ENCODE measurements around the gene LCK. TPM values are rescaled to one million over a fixed set of nuclear protein-coding genes. Genes with fewer than 3 reads are reported as not detected.

The LCK gene
- total and polyA plus RNA-seq, 10 of the 15 experiments (the other 5 are each of a cell fraction or from before 2014, with no cell fraction given), result 31.5 to 173 (median 119) TPM

- Histone ChIP-seq H3K27me3 (replicated peaks in 1 of 2; ENCODE audit: control insufficient read depth in 2 of 2, insufficient read depth in 2 of 2, low read length in 1 of 2) (no peaks in the 10 kb centered on the region), H3K4me3 (no peak overlapping the region), H3K4me1 (ENCODE audit: control insufficient read depth, insufficient read depth, low read length) (peaks cover 21% of the 10 kb centered on the region), H3K9ac (ENCODE audit: control insufficient read depth, insufficient read depth, low read length) (no peak overlapping the region), H3K79me2 (ENCODE audit: control insufficient read depth, insufficient read depth, low read length) (no peaks in the 10 kb centered on the region), H4K20me1 (ENCODE audit: control insufficient read depth, insufficient read depth) (no peaks in the 10 kb centered on the region), H3K36me3 (ENCODE audit: control insufficient read depth in 2 of 2, insufficient read depth in 2 of 2, low read length in 1 of 2) (no peaks in the 10 kb centered on the region), H3K27ac (ENCODE audit: control insufficient read depth, insufficient read depth) (no peak overlapping the region), H3K9me3 (replicated peaks; ENCODE audit: control insufficient read depth, insufficient read depth, low read length) (no peaks in the 10 kb centered on the region), H2AFZ (ENCODE audit: control insufficient read depth, low read depth, low read length) (peak overlapping the region; percentile 12; the same call in 1 of the 2 replicates), H3K4me2 (ENCODE audit: control insufficient read depth, insufficient read depth) (peak overlapping the region; percentile 50; the same call in 1 of the 2 replicates)
- ChIA-PET CTCF (interaction anchor here (0.8 to 5.3 kb wide), 8 partner anchors 10 to 159 kb away, joined by 3 to 50 read pairs (median 4); no protein-coding TSS in a partner anchor), POLR2A (interaction anchor here (0.6 to 1.1 kb wide), 5 partner anchors 7 to 159 kb away, joined by 3 to 7 read pairs (median 4); partner anchors contain the start of gene CCDC28B), SMC1A (ENCODE audit: uncharacterized antibody, unreplicated experiment) (interaction anchor here (0.6 to 5.2 kb wide), 9 partner anchors 13 to 79 kb away, joined by 3 to 37 read pairs (median 3); partner anchors contain the start of gene CCDC28B), RAD21 (ENCODE audit: unreplicated experiment) (interaction anchor here (0.6 to 3.8 kb wide), 3 partner anchors 12 to 74 kb away, joined by 3 to 34 read pairs (median 5); no protein-coding TSS in a partner anchor)
- DNase-seq (ENCODE audit: low read depth, low spot score) (no peak), ATAC-seq (peak; percentile 5; the same call in 2 of the 3 replicates), FAIRE-seq (no peak)
- intact Hi-C loops (cut with micrococcal nuclease; ENCODE audit: unreplicated experiment), result no loop called here
- in situ Hi-C loops (cut with MboI), result no loop called here
- 38% methylated on average over 7 of the region's 7 CpGs for WGBS (ENCODE audit: insufficient coverage, insufficient replicate concordance, low lambda C conversion rate, missing lambda C conversion rate)
- no TSS peak for BruUV-seq (replicated peaks)
- no peak for TF ChIP-seq E2F4 (IDR thresholded peaks at IDR 0.05; ENCODE audit: low read depth, low read length)
- TF ChIP-seq, protein P1, sequence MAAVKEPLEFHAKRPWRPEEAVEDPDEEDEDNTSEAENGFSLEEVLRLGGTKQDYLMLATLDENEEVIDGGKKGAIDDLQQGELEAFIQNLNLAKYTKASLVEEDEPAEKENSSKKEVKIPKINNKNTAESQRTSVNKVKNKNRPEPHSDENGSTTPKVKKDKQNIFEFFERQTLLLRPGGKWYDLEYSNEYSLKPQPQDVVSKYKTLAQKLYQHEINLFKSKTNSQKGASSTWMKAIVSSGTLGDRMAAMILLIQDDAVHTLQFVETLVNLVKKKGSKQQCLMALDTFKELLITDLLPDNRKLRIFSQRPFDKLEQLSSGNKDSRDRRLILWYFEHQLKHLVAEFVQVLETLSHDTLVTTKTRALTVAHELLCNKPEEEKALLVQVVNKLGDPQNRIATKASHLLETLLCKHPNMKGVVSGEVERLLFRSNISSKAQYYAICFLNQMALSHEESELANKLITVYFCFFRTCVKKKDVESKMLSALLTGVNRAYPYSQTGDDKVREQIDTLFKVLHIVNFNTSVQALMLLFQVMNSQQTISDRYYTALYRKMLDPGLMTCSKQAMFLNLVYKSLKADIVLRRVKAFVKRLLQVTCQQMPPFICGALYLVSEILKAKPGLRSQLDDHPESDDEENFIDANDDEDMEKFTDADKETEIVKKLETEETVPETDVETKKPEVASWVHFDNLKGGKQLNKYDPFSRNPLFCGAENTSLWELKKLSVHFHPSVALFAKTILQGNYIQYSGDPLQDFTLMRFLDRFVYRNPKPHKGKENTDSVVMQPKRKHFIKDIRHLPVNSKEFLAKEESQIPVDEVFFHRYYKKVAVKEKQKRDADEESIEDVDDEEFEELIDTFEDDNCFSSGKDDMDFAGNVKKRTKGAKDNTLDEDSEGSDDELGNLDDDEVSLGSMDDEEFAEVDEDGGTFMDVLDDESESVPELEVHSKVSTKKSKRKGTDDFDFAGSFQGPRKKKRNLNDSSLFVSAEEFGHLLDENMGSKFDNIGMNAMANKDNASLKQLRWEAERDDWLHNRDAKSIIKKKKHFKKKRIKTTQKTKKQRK (IDR thresholded peaks at IDR 0.05; ENCODE audit: low read depth, low read length), result no peak
- TF ChIP-seq, protein P2, sequence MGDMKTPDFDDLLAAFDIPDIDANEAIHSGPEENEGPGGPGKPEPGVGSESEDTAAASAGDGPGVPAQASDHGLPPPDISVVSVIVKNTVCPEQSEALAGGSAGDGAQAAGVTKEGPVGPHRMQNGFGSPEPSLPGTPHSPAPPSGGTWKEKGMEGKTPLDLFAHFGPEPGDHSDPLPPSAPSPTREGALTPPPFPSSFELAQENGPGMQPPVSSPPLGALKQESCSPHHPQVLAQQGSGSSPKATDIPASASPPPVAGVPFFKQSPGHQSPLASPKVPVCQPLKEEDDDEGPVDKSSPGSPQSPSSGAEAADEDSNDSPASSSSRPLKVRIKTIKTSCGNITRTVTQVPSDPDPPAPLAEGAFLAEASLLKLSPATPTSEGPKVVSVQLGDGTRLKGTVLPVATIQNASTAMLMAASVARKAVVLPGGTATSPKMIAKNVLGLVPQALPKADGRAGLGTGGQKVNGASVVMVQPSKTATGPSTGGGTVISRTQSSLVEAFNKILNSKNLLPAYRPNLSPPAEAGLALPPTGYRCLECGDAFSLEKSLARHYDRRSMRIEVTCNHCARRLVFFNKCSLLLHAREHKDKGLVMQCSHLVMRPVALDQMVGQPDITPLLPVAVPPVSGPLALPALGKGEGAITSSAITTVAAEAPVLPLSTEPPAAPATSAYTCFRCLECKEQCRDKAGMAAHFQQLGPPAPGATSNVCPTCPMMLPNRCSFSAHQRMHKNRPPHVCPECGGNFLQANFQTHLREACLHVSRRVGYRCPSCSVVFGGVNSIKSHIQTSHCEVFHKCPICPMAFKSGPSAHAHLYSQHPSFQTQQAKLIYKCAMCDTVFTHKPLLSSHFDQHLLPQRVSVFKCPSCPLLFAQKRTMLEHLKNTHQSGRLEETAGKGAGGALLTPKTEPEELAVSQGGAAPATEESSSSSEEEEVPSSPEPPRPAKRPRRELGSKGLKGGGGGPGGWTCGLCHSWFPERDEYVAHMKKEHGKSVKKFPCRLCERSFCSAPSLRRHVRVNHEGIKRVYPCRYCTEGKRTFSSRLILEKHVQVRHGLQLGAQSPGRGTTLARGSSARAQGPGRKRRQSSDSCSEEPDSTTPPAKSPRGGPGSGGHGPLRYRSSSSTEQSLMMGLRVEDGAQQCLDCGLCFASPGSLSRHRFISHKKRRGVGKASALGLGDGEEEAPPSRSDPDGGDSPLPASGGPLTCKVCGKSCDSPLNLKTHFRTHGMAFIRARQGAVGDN (IDR thresholded peaks at IDR 0.05), result no peak
- TF ChIP-seq KDM1A (IDR thresholded peaks at IDR 0.05; ENCODE audit: borderline replicate concordance), result no peak
- no peak for TF ChIP-seq IRF5 (IDR thresholded peaks at IDR 0.05; ENCODE audit: borderline replicate concordance)
- no peak for TF ChIP-seq SKIL (IDR thresholded peaks at IDR 0.05; ENCODE audit: low read depth, poor library complexity, severe bottlenecking)
- TF ChIP-seq, protein P3, sequence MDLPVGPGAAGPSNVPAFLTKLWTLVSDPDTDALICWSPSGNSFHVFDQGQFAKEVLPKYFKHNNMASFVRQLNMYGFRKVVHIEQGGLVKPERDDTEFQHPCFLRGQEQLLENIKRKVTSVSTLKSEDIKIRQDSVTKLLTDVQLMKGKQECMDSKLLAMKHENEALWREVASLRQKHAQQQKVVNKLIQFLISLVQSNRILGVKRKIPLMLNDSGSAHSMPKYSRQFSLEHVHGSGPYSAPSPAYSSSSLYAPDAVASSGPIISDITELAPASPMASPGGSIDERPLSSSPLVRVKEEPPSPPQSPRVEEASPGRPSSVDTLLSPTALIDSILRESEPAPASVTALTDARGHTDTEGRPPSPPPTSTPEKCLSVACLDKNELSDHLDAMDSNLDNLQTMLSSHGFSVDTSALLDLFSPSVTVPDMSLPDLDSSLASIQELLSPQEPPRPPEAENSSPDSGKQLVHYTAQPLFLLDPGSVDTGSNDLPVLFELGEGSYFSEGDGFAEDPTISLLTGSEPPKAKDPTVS (IDR thresholded peaks at IDR 0.05; ENCODE audit: low read depth, low read length), result no peak
Observed at GRCh38 chr1:32242341-32242851, 8.7 kb upstream of the LCK start.
